HepG2 (cell line): ENCODE data around the gene TBC1D16. TPM values are rescaled to one million over a fixed set of nuclear protein-coding genes. Genes with fewer than 3 reads are reported as not detected.

Experiments
- CREB1 ChIP-seq, 2 experiments: fragments of 450-650 bp in 1 of 2; IDR thresholded peaks; 2 replicates each; pipeline ENCODE4 v1.6.1; 2016 to 2017; ENCODE audit warnings: control low read depth in 1 of 2, mild to moderate bottlenecking in 1 of 2, missing compliant biosample characterization in 1 of 2, missing genetic modification characterization in 1 of 2
- MLLT10 ChIP-seq: sonication (generic); formaldehyde crosslinking; IDR thresholded peaks from 2 replicates; pipeline ENCODE4 v1.4.0; 2020; ENCODE audit warnings: missing genetic modification reagents
- MXI1 ChIP-seq: IDR thresholded peaks from 3 replicates; pipeline ENCODE4 v1.6.1; 2012; ENCODE audit warnings: low read depth, low read length, inconsistent platforms, borderline replicate concordance
- PBX2 ChIP-seq: IDR thresholded peaks from 2 replicates; pipeline ENCODE4 v1.6.1; 2016; ENCODE audit warnings: control low read depth
- PHF20 ChIP-seq: sonication (generic); formaldehyde crosslinking; IDR thresholded peaks from 2 replicates; pipeline ENCODE4 v1.5.0; 2020; ENCODE audit warnings: mild to moderate bottlenecking, missing genetic modification reagents
- PLRG1 ChIP-seq: fragments of 450-650 bp; conservative IDR thresholded peaks from 2 replicates; pipeline ENCODE4 v1.6.1; 2016
- RAD51 ChIP-seq: fragments of 450-650 bp; IDR thresholded peaks from 2 replicates; pipeline ENCODE4 v1.6.1; 2016; ENCODE audit warnings: borderline replicate concordance
- RCOR2 ChIP-seq: IDR thresholded peaks from 2 replicates; pipeline ENCODE4 v1.6.1; 2016; ENCODE audit warnings: missing biosample characterization, missing genetic modification reagents
- SALL2 ChIP-seq: sonication (generic); formaldehyde crosslinking; IDR thresholded peaks from 2 replicates; pipeline ENCODE4 v1.8.1; 2023; ENCODE audit warnings: mild to moderate bottlenecking, missing genetic modification reagents, inconsistent platforms
- SKI ChIP-seq: fragments of 450-650 bp; IDR thresholded peaks from one replicate; pipeline ENCODE4 v1.6.1; 2018; ENCODE audit warnings: mild to moderate bottlenecking; ENCODE audit not compliant: partially characterized antibody
- ZBTB1 ChIP-seq: sonication (generic); formaldehyde crosslinking; IDR thresholded peaks from 2 replicates; pipeline ENCODE4 v1.4.0; 2020; ENCODE audit warnings: missing genetic modification reagents, borderline replicate concordance
- ZNF263 ChIP-seq: sonication (generic); formaldehyde crosslinking; IDR thresholded peaks from 2 replicates; pipeline ENCODE4 v1.4.0; 2020; ENCODE audit warnings: missing genetic modification reagents
- ZNF3 ChIP-seq: IDR thresholded peaks from 2 replicates; pipeline ENCODE4 v1.7.0; 2017; ENCODE audit warnings: inconsistent platforms
- ZNF34 ChIP-seq: sonication (generic); formaldehyde crosslinking; IDR thresholded peaks from 2 replicates; pipeline ENCODE4 v1.4.0; 2020; ENCODE audit warnings: mild to moderate bottlenecking, missing genetic modification reagents, borderline replicate concordance
- ZNF644 ChIP-seq: IDR thresholded peaks from 2 replicates; pipeline ENCODE4 v1.6.1; 2016; ENCODE audit warnings: low read depth
- ZNF800 ChIP-seq: sonication (generic); formaldehyde crosslinking; IDR thresholded peaks from 2 replicates; pipeline ENCODE4 v1.4.0; 2020; ENCODE audit warnings: missing genetic modification reagents
- ZNF839 ChIP-seq: sonication (generic); formaldehyde crosslinking; IDR thresholded peaks from 2 replicates; pipeline ENCODE4 v1.4.0; 2020; ENCODE audit warnings: missing genetic modification reagents, mild to moderate bottlenecking, borderline replicate concordance
- ZSCAN31 ChIP-seq: sonication (generic); formaldehyde crosslinking; IDR thresholded peaks from 2 replicates; pipeline ENCODE4 v1.5.0; 2020; ENCODE audit warnings: low read depth, mild to moderate bottlenecking, missing genetic modification reagents
- polyA plus RNA-seq, 8 experiments: library from polyadenylated mRNA; depleted of rRNA in 3 of 8; stranded (reverse) in 7 of 8; unstranded in 1 of 8; fragments of >200 nt; fragmentation: Illumina TruSeq in 4 of 8; extraction: Trizol in 4 of 8; gene quantifications; 2 replicates each; pipeline versions ENCODE4 v1.2.1 to v1.2.3, GENCODE V29; 2011 to 2016; ENCODE audit warnings: low read depth in 4 of 8, missing spikeins in 1 of 8, mixed read lengths in 1 of 8; ENCODE audit not compliant: insufficient read depth in 1 of 8
- total RNA-seq, 5 experiments: library from RNA; depleted of rRNA; stranded (reverse); fragments of >200 nt; fragmentation: Illumina TruSeq; extraction: Trizol; gene quantifications; 2 replicates each; pipeline ENCODE4 v1.2.3, GENCODE V29; 2016; ENCODE audit warnings: low read depth in 1 of 5
- TF ChIP-seq, protein P1 (sequence below): sonication (generic); formaldehyde crosslinking; IDR thresholded peaks from 2 replicates; pipeline ENCODE4 v1.9.0; 2021; ENCODE audit warnings: missing genetic modification reagents, borderline replicate concordance
- TF ChIP-seq, protein P2 (sequence below): sonication (generic); formaldehyde crosslinking; IDR thresholded peaks from 2 replicates; pipeline ENCODE4 v1.5.0; 2020; ENCODE audit warnings: missing genetic modification reagents, mild to moderate bottlenecking, borderline replicate concordance
- TF ChIP-seq, protein P3 (sequence below): sonication (generic); formaldehyde crosslinking; IDR thresholded peaks from 2 replicates; pipeline ENCODE4 v1.4.0; 2020; ENCODE audit warnings: missing genetic modification reagents
- TF ChIP-seq, protein P4 (sequence below): sonication (generic); formaldehyde crosslinking; IDR thresholded peaks from 2 replicates; pipeline ENCODE4 v1.4.0; 2020; ENCODE audit warnings: mild to moderate bottlenecking, missing genetic modification reagents

Gene TBC1D16
- total and polyA plus RNA-seq, 2 of the 13 experiments (the other 11 are each of a cell fraction or from before 2014, with no cell fraction given): 14.9 to 24.9 TPM

- TF ChIP-seq MLLT10 (CRISPR knock-in tag) (no peak), ZNF644 (no peak), ZNF3 (CRISPR knock-in tag) (no peak), ZSCAN31 (no peak), PLRG1 (no peak), RAD51 (no peak), PHF20 (CRISPR knock-in tag) (no peak), ZBTB1 (CRISPR knock-in tag) (no peak), SALL2 (CRISPR knock-in tag) (0 out of 2 replicates have a peak, but pooled peaks have one; percentile 39), SKI (peak; percentile 53), PBX2 (CRISPR knock-in tag) (no peak), ZNF839 (0 out of 2 replicates have a peak, but pooled peaks have one; percentile 33), ZNF800 (no peak), ZNF34 (no peak), MXI1 (no peak), ZNF263 (CRISPR knock-in tag) (no peak), CREB1 (IDR thresholded peaks at IDR 0.05) (no peak), CREB1 (CRISPR knock-in tag; IDR thresholded peaks at IDR 0.05) (no peak; the same call in 1 of the 2 replicates), RCOR2 (no peak)
- TF ChIP-seq, protein P1, sequence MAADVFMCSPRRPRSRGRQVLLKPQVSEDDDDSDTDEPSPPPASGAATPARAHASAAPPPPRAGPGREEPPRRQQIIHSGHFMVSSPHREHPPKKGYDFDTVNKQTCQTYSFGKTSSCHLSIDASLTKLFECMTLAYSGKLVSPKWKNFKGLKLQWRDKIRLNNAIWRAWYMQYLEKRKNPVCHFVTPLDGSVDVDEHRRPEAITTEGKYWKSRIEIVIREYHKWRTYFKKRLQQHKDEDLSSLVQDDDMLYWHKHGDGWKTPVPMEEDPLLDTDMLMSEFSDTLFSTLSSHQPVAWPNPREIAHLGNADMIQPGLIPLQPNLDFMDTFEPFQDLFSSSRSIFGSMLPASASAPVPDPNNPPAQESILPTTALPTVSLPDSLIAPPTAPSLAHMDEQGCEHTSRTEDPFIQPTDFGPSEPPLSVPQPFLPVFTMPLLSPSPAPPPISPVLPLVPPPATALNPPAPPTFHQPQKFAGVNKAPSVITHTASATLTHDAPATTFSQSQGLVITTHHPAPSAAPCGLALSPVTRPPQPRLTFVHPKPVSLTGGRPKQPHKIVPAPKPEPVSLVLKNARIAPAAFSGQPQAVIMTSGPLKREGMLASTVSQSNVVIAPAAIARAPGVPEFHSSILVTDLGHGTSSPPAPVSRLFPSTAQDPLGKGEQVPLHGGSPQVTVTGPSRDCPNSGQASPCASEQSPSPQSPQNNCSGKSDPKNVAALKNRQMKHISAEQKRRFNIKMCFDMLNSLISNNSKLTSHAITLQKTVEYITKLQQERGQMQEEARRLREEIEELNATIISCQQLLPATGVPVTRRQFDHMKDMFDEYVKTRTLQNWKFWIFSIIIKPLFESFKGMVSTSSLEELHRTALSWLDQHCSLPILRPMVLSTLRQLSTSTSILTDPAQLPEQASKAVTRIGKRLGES: no peak
- TF ChIP-seq, protein P2, sequence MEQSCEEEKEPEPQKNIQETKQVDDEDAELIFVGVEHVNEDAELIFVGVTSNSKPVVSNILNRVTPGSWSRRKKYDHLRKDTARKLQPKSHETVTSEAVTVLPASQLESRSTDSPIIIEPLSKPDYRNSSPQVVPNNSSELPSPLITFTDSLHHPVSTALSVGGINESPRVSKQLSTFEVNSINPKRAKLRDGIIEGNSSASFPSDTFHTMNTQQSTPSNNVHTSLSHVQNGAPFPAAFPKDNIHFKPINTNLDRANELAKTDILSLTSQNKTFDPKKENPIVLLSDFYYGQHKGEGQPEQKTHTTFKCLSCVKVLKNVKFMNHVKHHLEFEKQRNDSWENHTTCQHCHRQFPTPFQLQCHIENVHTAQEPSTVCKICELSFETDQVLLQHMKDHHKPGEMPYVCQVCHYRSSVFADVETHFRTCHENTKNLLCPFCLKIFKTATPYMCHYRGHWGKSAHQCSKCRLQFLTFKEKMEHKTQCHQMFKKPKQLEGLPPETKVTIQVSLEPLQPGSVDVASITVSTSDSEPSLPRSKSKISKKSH (CRISPR knock-in tag): no peak
- TF ChIP-seq, protein P3, sequence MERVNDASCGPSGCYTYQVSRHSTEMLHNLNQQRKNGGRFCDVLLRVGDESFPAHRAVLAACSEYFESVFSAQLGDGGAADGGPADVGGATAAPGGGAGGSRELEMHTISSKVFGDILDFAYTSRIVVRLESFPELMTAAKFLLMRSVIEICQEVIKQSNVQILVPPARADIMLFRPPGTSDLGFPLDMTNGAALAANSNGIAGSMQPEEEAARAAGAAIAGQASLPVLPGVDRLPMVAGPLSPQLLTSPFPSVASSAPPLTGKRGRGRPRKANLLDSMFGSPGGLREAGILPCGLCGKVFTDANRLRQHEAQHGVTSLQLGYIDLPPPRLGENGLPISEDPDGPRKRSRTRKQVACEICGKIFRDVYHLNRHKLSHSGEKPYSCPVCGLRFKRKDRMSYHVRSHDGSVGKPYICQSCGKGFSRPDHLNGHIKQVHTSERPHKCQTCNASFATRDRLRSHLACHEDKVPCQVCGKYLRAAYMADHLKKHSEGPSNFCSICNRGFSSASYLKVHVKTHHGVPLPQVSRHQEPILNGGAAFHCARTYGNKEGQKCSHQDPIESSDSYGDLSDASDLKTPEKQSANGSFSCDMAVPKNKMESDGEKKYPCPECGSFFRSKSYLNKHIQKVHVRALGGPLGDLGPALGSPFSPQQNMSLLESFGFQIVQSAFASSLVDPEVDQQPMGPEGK (CRISPR knock-in tag): peak; percentile 99
- TF ChIP-seq, protein P4, sequence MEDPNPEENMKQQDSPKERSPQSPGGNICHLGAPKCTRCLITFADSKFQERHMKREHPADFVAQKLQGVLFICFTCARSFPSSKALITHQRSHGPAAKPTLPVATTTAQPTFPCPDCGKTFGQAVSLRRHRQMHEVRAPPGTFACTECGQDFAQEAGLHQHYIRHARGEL (CRISPR knock-in tag): no peak
Observed at GRCh38 chr17:79926142-79926604, 109.5 kb downstream of the TBC1D16 start (continued).
